ENCODE results near the gene IFRD2.

The IFRD2 gene

DNA sequence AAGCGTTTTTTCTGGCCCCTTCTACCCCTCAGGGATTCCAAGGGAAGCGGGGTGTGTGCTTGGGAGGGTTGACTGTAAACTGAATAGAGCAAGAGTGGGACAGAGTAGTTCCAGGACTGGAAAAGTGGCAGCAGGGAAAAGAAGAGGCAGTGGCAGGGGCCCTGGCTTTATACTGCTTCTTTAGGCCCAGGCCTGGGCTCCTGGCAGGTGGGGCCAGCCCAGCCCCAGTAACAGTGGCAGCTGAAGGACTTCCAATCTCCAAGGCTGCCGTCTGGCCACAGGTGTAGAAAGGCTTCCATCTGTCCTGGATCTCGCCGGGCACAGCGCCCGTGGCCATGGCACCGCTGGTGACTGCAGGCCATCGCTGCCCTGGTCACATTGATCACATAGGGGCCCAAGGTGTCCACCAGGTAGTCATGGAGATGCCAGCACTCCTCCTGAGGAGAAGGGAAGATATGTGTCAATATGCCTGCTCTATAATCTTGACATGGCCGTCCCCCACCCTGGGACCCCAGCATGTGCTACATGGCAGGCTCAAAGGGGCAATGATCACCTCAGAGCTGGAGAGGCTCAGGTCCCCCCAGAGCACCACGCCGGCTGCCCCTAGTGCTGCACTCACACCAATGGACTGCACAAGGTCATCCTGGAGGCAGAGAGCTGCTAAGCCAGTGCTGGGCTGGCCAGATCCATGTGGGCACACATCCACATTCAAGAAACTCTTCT is 1.0 kb upstream of the IFRD2 start:
- Histone ChIP-seq H2AFZ (ENCODE audit: low read length) (no peak overlapping the region), H3F3A (ENCODE audit: low read depth) (no peaks in the 10 kb centered on the region), H3K4me2 (ENCODE audit: low read depth, low read length, poor library complexity, severe bottlenecking) (peak overlapping the region; percentile 84), H3K27me3 (ENCODE audit: insufficient read depth, low read length, poor library complexity, severe bottlenecking) (no peaks in the 10 kb centered on the region), H3K9me2 (replicated peaks; ENCODE audit: low read depth, low read length) (no peaks in the 10 kb centered on the region), H3K79me2 (ENCODE audit: insufficient read depth, low read length) (peaks cover 40% of the 10 kb centered on the region), H3K9ac (ENCODE audit: low read depth, low read length, poor library complexity, severe bottlenecking) (peak overlapping the region; percentile 74), H4K20me1 (ENCODE audit: insufficient read depth, low read length, poor library complexity, severe bottlenecking) (peaks cover 3% of the 10 kb centered on the region), H3K4me3 (ENCODE audit: low read length, poor library complexity, severe bottlenecking) (peak overlapping the region; percentile 72), H3K9me3 (ENCODE audit: insufficient read depth, low read depth, low read length) (no peaks in the 10 kb centered on the region), H3K4me1 (ENCODE audit: insufficient read depth, low read length, poor library complexity, severe bottlenecking) (peaks cover 24% of the 10 kb centered on the region), H3K36me3 (ENCODE audit: insufficient read depth, low read length) (peaks cover 8% of the 10 kb centered on the region; the same call in 1 of the 2 replicates)
- no peak for TF ChIP-seq EZH2phosphoT487 (IDR thresholded peaks at IDR 0.05; ENCODE audit: borderline replicate concordance)
- TF ChIP-seq, protein P1, sequence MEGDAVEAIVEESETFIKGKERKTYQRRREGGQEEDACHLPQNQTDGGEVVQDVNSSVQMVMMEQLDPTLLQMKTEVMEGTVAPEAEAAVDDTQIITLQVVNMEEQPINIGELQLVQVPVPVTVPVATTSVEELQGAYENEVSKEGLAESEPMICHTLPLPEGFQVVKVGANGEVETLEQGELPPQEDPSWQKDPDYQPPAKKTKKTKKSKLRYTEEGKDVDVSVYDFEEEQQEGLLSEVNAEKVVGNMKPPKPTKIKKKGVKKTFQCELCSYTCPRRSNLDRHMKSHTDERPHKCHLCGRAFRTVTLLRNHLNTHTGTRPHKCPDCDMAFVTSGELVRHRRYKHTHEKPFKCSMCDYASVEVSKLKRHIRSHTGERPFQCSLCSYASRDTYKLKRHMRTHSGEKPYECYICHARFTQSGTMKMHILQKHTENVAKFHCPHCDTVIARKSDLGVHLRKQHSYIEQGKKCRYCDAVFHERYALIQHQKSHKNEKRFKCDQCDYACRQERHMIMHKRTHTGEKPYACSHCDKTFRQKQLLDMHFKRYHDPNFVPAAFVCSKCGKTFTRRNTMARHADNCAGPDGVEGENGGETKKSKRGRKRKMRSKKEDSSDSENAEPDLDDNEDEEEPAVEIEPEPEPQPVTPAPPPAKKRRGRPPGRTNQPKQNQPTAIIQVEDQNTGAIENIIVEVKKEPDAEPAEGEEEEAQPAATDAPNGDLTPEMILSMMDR (conservative IDR thresholded peaks at IDR 0.05; ENCODE audit: low read length), result no peak

DNA sequence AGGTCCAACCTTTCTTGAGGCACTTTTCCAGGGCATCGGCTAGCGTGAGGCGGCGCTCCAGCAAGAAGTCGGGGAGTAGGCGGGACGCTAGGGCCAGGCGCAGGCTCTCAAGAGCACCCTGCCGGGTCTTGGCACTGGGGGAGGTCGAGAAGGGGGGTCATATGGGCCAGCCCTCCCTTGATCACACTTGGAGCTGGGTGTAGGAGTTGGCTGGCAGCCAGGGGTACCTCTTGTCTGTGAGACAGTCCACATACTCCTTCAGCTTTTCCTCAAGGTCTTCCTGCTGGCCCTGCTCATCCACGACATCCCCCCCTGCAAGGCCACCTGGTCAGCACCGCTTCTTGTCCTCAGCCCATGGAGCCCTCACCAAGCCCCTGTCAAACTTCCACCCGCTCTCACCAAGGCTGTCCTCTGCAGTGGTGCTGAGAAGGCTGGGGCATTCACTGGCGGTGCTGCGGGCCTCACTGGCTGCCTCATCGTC is 2.0 kb downstream of the IFRD2 start:
- peaks cover 3% of the 10 kb centered on the region for H4K20me1 ChIP-seq (ENCODE audit: insufficient read depth, low read length, poor library complexity, severe bottlenecking)
- H3K9me2 ChIP-seq (replicated peaks; ENCODE audit: low read depth, low read length), result no peaks in the 10 kb centered on the region
- peak overlapping the region; percentile 86 for H3K4me2 ChIP-seq (ENCODE audit: low read depth, low read length, poor library complexity, severe bottlenecking)
- no peak for TF ChIP-seq EZH2phosphoT487 (IDR thresholded peaks at IDR 0.05; ENCODE audit: borderline replicate concordance)
- TF ChIP-seq, protein P1 (conservative IDR thresholded peaks at IDR 0.05; ENCODE audit: low read length), result no peak
- H3K4me1 ChIP-seq (ENCODE audit: insufficient read depth, low read length, poor library complexity, severe bottlenecking), result peaks cover 18% of the 10 kb centered on the region
- H3K27me3 ChIP-seq (ENCODE audit: insufficient read depth, low read length, poor library complexity, severe bottlenecking), result no peaks in the 10 kb centered on the region
- peaks cover 26% of the 10 kb centered on the region for H3K79me2 ChIP-seq (ENCODE audit: insufficient read depth, low read length)
- H3K9ac ChIP-seq (ENCODE audit: low read depth, low read length, poor library complexity, severe bottlenecking), result peak overlapping the region; percentile 44
- H2AFZ ChIP-seq (ENCODE audit: low read length), result no peak overlapping the region
- no peaks in the 10 kb centered on the region for H3F3A ChIP-seq (ENCODE audit: low read depth)
- H3K4me3 ChIP-seq (ENCODE audit: low read length, poor library complexity, severe bottlenecking), result peak overlapping the region; percentile 91
- H3K36me3 ChIP-seq (ENCODE audit: insufficient read depth, low read length), result peaks cover 12% of the 10 kb centered on the region; the same call in 1 of the 2 replicates
- H3K9me3 ChIP-seq (ENCODE audit: insufficient read depth, low read depth, low read length), result no peaks in the 10 kb centered on the region

DNA sequence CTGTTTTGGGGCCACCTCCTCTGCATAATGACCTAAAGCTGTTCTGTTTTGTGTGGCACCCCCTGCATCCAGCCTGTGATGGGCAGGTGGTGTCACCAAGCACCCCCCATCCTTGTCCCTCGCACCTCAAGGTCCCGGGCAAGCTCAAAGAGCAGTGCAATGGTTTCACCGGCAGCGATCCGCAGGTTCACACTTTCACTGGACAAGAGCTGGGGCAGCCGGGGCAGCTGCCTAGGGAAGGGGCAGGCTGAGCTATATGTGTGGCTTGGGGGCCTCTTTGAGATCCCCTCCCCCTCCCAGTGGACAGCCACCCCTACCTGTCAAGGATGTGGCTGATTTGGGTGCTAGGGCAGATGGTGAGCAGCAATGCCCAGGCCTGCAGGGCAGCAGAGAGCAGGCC is 3.1 kb downstream of the IFRD2 start:
- no peak overlapping the region for H3K4me2 ChIP-seq (ENCODE audit: low read depth, low read length, poor library complexity, severe bottlenecking)
- peaks cover 18% of the 10 kb centered on the region for H3K4me1 ChIP-seq (ENCODE audit: insufficient read depth, low read length, poor library complexity, severe bottlenecking)
- H3K79me2 ChIP-seq (ENCODE audit: insufficient read depth, low read length), result peaks cover 26% of the 10 kb centered on the region
- TF ChIP-seq, protein P1 (conservative IDR thresholded peaks at IDR 0.05; ENCODE audit: low read length), result no peak
- TF ChIP-seq EZH2phosphoT487 (IDR thresholded peaks at IDR 0.05; ENCODE audit: borderline replicate concordance), result no peak
- H4K20me1 ChIP-seq (ENCODE audit: insufficient read depth, low read length, poor library complexity, severe bottlenecking), result peaks cover 3% of the 10 kb centered on the region
- peaks cover 12% of the 10 kb centered on the region; the same call in 1 of the 2 replicates for H3K36me3 ChIP-seq (ENCODE audit: insufficient read depth, low read length)
- no peaks in the 10 kb centered on the region for H3K9me2 ChIP-seq (replicated peaks; ENCODE audit: low read depth, low read length)
- H3F3A ChIP-seq (ENCODE audit: low read depth), result no peaks in the 10 kb centered on the region
- no peak overlapping the region for H2AFZ ChIP-seq (ENCODE audit: low read length)
- no peaks in the 10 kb centered on the region for H3K27me3 ChIP-seq (ENCODE audit: insufficient read depth, low read length, poor library complexity, severe bottlenecking)
- no peak overlapping the region for H3K4me3 ChIP-seq (ENCODE audit: low read length, poor library complexity, severe bottlenecking)
- H3K9ac ChIP-seq (ENCODE audit: low read depth, low read length, poor library complexity, severe bottlenecking), result no peak overlapping the region
- H3K9me3 ChIP-seq (ENCODE audit: insufficient read depth, low read depth, low read length), result no peaks in the 10 kb centered on the region

Measured in Loucy (cell line).